Retina (tissue), 1 donor: ENCODE data around the gene SCUBE1.

Experiments used
- DNase-seq: peaks from one replicate; pipeline ENCODE4 v3.0.0-alpha.2; 2016

Gene SCUBE1

DNA sequence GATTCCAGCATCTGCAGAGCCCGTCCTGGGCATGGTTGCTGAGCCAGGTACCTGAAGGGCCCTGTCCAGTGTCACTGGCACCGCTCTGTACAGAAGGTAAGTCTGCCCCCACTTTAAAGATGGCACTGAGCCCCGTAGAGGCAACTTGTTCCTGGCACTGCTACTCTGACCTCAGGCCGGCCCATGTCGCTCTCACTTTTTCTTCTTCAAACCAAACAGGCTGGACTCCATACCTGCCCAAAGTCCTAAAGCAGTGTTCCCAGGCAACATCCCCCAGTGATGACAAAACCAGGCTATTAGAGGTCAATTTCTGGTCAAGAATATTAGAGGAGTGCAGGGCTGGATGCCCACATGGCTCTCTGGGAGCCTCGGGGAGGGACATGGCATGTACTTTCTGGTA is 109.6 kb downstream of the SCUBE1 start:
- no peak for DNase-seq

DNA sequence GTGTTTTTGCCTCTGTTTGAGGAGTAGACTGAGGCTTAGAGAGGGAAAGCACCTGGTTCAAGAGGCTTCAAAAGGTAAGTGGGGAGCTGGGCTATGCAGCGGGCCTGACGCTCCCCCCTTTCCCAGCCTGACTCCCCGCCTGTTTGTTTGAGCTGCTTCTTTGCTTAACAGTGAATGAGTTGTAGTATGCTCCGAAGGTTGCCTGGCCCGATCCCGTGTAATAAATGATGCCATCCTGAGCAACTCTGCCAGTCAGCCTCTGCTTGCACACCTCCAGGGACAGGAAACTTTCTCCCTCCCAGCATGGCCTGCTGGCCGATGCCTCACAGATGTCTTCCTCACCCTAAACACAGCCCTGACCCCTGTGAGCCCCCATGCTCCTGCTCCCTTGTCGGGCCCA is 110.7 kb downstream of the SCUBE1 start:
- no peak for DNase-seq

DNA sequence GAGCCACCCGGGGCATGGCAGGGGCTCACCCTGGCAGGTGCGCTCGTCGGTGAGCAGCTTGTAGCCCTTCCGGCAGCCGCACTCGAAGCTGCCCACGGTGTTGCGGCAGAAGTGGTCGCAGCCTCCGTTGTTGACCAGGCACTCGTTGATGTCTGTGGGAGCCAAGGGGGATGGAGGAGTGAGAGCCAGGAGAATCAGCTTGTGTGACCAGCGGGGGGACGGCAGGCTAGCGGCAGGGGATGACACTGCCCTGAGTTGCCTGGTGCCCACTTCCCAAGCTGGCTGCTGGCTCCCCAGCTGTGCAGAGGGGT is 111.5 kb downstream of the SCUBE1 start:
- DNase-seq: no peak

DNA sequence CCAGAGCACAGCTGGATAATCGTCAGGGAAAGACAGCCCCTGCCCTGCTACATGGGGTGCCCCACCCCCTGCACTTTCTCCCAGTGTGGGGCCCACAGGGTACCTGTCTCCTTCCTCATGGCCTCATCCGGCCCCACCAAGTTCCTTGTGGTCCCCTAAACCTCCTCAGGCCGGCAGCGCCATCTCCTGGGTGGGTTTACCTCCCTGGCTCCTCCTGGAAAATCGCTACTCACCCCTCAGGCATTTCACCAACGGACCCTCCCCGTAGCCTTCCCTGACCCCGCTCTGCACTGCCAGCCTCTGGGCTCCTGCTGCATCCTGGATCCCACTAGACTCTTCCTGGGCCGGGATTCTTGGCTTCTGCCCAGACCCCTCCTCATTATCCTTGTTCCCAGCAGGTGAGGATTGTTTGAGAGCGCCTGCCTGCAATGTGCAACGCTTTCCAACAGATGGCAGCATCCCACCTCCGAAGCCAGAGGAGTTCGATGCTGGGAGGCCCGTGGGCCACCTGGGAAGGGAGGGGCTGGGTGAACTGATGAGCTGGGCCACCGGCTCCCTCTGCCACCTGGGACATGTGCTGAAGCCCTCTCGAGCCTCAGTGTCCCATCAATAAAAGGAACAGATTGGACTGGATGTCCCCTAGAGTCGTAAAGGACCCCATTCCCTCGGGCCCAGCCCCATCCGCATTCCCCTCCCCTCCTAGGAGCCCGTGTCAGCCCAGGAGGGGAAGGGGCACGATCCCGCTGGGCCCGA is 112.0 kb downstream of the SCUBE1 start:
- peak; percentile 86 for DNase-seq

DNA sequence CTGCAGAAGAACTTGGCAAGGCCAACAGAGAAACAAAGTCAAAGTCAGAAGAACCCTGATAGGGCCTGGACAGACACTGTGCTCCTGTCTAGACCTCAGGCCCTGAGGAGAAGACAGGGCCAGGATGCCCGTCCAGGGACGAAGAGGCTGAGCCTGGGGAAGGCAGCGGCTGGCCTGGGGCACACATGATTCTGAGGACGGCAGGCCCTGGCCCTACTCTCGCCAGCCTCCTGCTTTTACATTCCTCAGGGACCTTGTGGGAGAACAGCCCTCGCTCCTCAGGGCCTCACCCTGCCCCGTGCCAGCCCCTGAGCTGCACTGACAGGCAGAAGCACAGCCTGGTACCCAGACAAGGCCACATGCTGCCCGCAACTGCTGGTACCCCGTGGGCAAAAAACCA is 112.6 kb downstream of the SCUBE1 start:
- no peak for DNase-seq

DNA sequence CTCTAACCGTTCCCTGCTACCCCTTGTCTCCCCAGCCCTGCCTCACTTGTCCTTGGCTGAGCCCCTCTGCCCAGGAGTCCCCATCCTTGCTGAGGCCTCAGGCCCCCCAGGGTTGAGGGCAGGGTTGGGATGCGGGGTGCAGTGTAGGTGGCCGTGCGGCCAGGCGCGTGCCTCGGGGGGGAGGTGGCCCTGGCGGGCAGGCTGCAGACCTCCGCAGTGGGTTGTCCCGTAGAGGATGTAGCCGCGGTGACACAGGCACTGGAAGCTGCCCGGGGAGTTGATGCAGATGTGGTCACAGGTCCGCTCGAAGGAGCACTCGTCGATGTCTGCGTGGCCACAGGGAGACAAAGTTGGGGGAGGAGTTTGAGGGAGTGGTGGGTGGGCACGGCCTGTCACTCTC is 114.3 kb downstream of the SCUBE1 start:
- DNase-seq: no peak

DNA sequence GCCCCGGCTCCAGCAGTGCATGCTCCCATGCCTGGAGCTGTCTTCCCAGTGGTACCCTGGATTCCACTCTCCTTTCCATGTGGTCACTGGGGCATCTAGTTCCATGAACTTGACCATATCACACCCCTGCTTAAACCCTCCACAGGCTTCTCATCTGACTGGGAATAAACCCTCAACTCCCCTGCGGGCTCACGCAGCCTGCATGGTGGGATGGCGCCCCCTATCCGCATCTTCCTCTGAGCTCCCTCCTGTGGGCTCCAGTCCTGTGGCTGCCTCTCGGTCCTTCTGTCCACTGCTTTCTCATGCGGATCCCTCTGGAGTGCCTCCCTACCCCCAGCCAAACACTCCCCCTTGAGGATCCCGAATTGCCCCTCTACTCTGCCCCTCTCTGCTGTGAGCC is 114.8 kb downstream of the SCUBE1 start:
- no peak for DNase-seq

DNA sequence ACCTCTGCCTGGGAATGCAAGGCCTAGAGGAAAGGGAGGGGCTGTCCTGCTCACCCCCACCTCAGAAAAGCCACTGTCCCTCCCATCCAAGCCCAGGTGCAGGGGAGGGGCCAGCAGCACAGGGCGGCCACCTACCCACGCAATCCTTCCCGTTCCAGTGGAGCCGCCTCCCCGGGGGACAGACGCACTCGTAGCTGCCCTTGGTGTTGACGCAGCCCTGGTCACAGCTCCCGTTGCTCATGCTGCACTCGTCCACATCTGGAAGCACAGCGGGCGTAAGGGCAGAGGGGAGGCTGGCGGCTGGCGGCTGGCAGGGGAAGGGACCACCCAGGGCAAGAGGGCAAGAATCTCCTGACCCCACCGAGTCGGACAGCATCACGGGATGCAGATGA is 115.9 kb downstream of the SCUBE1 start:
- peak; percentile 47 for DNase-seq

DNA sequence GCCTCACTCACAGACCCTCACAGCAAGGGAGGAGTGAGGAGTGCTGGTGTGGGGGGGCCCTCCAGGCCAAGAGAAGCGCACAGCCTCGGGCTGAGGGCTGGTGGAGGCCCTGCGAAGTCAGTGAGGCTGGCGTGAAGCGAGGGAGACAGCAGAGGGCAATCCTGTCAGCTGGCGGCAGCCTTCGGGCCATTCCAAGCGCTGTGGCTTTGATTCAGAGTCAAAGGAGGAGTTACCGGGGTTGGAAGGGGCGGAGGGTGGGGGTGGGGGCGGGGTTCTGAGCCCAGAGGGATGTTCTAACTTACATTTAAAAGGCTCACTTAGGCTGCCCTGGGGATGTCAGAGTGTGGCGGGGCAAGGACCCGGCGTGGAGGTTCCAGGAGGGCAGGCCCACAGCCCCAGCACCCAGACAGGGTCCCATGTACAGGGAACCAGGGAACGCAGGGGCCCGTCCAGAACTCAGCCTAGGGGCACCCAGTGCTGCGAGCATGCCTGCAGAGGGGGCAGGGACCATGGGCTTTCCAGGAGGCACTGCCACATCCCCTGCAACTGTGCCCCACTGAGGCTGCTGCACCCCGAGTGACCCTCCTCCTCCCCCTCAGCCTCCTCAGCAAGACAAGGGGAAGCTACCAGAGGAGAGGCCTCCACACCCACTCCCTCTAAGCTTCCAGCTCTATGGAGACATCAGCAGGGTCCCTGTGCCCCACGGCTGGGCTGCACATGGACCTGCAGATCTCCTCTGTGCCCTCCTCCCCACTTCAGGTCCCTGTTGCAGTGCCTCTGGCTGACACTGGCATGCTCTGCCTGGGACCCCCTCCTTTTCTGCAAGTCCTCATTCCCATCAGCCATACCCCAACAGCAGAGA is 116.6 kb downstream of the SCUBE1 start:
- peak; percentile 67 for DNase-seq

DNA sequence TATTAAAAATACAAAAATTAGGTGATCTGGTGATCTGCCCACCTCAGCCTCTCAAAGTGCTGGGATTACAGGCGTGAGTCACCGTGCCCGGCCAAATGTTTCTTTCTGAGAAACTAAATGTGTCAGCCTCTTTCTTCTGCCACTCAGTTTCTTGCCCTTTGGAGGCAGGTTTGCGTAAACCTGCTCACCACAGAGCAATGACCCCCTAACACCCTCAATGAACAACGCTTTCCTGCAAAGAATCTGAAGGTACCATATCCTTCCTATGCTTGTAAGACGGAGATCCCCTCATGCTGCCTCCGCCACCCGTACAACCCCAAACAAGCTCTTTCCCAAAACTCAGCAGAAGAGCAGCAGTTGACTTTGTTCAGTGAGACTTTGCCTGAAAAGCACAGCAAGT is 117.6 kb downstream of the SCUBE1 start:
- DNase-seq: no peak

DNA sequence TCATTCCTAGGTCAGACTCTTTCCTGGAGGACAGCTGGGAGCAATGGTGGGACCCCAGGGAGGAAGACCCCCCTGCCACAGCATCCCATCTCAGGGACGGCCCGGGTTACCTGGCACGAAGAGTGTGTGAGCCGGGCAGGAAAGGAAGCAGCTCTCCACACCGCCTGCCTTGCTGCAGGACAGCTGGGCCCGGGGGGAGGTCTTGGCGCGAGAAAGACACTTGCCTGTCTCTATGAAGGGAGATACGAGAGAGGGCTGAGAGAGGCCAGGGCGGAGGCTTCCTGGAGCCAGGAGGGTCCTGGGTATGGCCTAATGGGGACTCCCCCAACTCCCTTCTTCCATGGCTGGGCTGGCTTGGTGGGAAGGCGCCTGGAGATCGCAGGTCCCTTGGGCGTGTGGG is 120.2 kb downstream of the SCUBE1 start:
- no peak for DNase-seq

DNA sequence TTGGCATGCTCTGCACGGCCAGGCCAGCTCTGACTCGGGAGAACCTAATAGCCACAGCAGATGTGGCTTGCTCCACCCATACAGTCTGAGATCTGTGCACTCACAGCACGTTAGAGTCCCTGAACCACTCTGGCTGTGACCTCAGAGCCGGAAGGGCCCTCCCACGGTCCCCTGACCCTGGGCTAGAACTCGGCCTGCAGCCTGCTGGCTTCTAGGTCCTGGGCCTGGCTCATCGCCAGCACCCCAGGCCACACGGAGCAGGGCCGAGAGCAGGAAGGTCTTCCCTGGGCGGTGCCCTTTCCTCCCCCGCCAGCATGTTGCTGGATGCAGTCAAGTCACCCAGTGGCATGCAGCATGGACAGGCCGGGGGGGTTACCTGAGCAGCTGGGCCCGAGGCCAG is 120.9 kb downstream of the SCUBE1 start:
- DNase-seq: no peak

DNA sequence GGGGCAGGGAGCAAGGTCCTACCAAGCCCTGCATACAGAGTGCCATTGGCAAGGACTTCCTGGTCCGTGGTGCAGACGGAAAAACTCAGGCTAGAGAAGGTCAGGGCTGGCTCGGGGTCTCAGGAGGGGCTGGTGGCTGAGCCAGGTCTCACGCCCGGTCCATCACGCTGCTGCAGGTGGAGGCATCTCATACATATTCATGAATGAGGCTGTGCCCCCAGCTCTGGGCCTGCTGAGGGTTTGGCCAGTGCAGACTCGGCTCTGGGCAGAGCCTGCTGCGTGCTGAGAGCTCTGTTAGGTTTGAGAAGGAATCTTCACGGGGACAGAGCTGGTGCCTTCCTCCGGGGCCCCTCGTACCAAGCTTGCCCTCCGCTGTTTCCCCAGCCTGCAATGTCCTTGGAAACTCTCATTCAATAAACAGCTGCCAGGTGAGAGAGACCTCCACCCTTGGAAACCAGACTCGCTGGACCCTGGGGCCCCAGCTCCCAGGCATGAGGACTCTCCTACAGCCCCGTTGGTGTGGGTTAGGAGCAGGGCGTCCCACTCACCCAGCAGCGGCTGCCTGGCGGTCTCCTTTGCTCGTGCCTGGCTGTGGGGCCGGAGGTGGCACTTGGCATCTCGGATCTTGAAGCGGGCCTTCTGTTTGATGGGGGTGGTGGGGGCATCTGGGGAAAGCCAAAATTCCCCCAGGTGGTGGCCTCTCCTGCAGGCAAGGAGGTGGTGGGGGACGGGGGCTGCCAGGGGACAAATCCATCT is 122.4 kb downstream of the SCUBE1 start:
- DNase-seq: no peak

DNA sequence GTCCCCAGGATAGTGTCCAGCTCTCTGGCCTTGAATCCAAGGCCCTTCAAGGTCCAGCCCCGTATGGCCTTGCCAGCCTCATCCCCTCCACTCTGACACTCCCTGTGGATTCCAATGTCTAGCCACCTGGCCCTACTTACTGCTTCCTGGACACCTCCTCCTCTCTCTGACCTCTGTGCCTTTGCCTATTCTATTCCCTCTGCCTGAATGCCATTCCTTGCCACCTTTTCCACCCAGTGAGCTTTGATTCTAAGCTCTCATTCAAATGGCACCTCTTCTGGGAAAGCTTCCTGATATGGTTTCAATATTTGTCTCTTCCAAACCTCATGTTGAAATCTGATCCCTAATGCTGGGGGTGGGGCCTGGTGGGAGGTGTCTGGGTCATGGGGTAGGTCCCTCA is 124.4 kb downstream of the SCUBE1 start:
- DNase-seq: no peak

DNA sequence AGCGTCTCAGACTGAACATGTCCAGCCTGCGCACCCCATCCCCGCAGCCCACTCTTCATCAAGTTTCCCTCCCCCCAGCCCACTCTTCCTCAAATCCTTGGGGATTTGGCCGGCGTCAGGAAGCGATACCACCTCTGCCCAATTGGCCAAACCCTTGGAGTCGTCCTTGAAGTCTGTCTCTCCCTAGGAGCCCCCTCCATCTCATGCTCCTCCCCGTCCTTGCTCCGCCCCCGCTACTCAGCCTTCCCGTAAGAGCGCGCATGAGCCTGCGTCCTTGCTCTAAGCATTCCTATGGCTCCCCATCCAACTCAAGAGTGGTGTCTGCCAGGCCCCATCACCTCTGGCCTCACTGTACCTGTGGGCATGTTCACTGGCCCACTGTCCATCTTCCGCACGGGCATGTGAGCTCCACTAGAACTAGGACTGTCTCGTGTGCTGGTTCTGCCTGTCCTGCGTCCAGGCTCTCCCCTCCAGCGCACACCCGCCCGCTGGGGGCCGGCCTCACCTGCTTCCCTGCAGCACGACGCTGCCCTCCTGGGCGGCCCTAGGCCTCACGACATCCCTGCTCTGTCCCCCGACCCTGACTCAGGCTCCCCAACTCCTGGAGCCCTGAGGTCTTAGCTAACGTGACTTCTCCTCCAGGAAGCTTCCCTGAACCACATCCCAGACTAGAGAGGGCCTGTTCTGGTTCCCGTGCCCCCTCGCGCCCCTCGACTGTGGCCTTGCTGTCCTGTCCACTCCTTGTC is 125.7 kb downstream of the SCUBE1 start:
- DNase-seq: no peak

DNA sequence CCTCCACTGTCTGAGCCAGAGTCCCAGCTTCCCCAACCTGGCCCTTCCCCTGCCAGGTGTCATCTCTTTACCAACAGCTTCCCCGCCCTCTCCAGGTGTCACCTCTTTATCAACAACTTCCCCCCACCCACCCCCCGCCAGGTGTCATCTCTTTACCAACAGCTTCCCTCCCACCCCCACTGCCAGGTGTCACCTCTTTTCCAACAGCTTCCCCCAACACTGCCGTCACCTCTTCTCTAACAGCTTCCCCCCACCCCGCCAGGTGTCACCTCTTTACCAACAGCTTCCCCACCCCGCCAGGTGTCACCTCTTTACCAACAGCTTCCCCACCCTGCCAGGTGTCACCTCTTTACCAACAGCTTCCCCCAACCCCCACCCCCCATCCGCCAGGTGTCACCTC is 126.4 kb downstream of the SCUBE1 start:
- DNase-seq: no peak

DNA sequence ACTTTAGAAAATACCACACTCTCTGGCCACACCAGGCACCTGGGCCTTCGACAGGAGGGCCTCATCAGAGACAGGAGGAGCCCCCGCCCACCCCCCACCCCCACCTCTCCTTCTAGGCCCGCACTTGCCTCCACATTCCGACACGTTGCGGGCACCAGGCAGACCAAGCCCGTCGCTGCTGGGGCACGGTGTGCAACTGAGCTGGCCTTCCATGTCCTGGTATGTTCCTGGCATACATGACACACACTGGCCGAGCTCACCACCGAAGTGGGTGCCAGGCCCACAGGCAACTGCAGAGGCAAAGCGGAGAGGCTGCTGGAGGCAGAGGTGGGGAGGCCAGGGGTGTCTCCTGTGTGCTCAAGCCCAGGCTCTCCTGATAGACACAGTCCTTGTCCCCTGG is 129.2 kb downstream of the SCUBE1 start:
- no peak for DNase-seq

DNA sequence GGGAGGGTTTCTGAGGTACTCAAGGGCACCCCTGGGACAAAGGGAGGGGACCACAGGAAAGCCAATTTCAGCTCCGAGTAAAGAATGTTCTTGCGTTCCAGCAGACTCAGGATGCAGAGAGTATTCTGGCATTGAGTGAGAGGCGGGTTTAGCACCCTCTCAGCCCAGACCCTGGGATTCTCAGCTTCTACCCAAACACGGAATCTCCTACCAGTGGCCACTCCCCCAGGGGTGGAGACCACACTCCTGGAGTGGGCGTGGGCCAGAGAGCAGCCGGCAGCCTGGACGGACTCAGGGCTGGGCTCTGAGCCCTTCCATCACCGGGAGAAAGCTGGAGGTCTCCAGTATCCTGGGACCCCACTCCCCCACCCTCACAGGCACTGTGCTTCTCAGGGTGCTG is 130.1 kb downstream of the SCUBE1 start:
- DNase-seq: no peak

DNA sequence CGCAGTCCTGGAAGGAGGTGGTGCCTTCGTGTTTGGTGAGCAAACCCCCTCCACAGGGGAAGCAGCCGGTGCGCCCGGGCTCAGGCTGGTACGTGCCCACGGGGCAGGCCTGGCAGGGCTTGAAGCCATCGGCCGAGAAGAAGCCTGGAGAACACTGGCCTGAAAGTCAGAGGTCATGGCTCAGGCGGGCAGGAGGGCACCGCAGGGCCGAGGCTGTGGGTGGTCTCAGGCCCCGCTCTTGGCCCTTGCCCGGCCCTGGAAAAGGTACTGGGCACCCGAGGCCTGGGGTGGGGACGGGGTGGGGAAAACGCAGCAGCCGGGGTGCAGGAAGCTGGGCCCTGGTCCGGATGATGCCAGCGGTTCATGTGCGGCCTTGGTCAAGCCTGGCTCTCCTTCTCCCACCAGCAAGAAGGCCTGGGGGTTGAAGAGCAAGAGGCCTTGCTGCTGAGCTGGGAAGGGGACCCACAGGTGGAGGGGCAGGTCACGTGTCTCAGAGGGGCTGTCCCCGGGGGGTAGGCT is 130.7 kb downstream of the SCUBE1 start:
- no peak for DNase-seq

DNA sequence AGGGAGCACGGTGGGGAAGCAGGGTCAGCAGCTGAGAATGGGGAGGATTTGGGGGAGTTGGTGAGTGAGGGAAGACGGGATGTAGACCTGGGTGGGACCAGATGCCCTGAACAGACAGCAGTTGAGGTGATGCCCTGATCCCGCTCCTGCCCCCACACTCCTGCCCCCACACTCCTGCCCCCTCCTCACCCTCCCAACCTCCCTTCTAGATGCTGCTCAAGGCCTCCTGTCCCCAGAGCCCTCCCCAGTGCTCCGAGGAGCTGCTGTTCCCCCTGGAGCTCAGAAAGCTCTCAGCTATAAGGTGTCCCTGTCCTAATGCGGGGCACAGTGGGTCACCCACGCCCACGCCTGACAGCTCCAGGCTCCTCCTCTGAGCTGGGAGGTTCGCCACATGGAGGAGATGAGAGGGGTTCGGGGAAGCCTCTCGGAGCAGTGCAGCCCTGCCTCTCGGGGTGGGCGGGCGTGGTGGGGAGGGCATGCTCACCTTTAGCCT is 131.2 kb downstream of the SCUBE1 start:
- DNase-seq: no peak

DNA sequence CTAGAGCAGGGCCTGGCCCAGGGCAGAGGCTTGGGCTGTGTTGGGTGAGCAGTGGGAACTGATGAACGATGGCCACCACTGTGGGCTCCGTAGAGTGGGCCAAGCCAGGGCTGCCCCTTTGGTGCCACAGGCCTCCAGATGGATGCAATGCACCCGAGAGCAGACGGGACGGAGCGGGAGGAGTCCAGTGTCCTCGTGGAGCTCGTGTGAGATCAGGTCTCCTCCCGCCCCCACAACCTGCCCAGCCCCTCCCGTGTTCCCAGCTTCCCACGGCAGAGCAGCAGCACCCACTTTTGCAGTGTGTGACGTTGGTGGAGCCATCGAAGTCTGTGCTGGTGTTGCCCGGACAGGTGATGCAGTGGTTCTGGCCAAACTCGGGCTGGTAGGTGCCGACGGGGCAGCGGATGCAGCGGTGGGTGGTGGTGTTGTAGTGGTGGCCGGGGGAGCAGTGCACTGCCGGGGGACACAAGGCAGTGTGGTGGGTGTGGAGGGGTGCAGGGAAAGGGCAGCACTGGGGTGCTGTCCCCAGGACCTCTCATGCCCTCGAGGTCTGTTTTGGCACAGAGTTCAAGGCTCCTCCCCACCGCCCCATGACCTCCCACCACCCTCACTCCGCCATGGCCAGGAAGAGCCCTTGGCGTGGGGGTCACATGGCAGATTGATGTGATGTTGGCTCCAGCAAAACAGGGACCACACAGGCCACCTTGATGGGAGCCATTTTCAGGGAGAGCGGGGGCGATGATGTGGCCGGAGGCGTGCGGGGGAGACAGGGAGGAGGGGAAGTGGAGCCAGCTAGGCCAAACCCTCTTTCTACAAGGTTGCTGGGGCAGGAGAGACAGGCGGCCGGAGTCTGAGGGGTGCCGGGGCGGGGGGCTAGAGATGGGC is 132.3 kb downstream of the SCUBE1 start:
- DNase-seq: no peak

DNA sequence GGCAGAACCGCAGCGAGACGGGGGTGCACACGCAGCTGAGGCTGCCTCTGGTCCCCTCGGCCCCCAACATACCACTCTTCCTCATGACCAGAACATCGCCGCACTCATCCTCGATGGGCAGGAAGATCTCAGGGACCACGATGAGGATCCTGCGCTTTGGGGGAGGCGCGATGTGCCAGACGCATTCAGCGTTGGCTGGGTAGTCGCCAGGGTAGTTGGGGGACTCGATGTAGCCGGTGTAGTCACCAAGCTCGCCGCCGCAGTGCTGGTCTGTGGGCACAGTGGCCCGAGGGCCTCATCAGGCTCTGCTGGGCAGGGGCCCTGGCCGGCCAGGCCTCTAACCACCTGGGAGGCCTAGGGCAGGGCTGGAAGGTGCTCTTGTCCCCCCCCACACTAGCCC is 133.2 kb downstream of the SCUBE1 start:
- no peak for DNase-seq
